Hepatocyte (in vitro differentiated cells): Measurements from ENCODE around the gene TRAPPC6A. TPM values are rescaled to one million over a fixed set of nuclear protein-coding genes. Genes with fewer than 3 reads are reported as not detected.

Source experiments
- DNase-seq: peaks from one replicate; pipeline ENCODE4 v3.0.0-alpha.2; 2016; ENCODE audit warnings: low spot score
- H2AFZ ChIP-seq: fragments of 200-600 bp; sonication (generic); 2 replicates; pipeline ENCODE4 v1.6.0; 2016; ENCODE audit warnings: antibody characterized with exemption, mild to moderate bottlenecking
- H3K27ac ChIP-seq: fragments of 200-600 bp; sonication (generic); 2 replicates; pipeline ENCODE4 v1.5.1; 2016; ENCODE audit warnings: mild to moderate bottlenecking
- H3K27me3 ChIP-seq: fragments of 200-600 bp; sonication (generic); 2 replicates; pipeline ENCODE4 v1.6.1; 2016
- H3K36me3 ChIP-seq: fragments of 200-600 bp; sonication (generic); replicated peaks from 2 replicates; pipeline ENCODE4 v1.5.1; 2016; ENCODE audit warnings: low read depth; ENCODE audit not compliant: insufficient read depth
- H3K4me1 ChIP-seq: fragments of 200-600 bp; sonication (generic); 2 replicates; pipeline ENCODE4 v1.5.1; 2016; ENCODE audit warnings: mild to moderate bottlenecking, moderate library complexity; ENCODE audit not compliant: insufficient read depth
- H3K4me2 ChIP-seq: fragments of 200-600 bp; sonication (generic); 2 replicates; pipeline ENCODE4 v1.6.0; 2016
- H3K4me3 ChIP-seq: fragments of 200-600 bp; sonication (generic); 2 replicates; pipeline ENCODE4 v1.5.1; 2016; ENCODE audit warnings: mild to moderate bottlenecking
- H3K79me2 ChIP-seq: fragments of 200-600 bp; sonication (generic); 2 replicates; pipeline ENCODE4 v1.6.0; 2017; ENCODE audit warnings: mild to moderate bottlenecking
- H3K9me2 ChIP-seq: fragments of 200-600 bp; sonication (generic); replicated peaks from 2 replicates; pipeline ENCODE4 v1.6.0; 2017; ENCODE audit warnings: mild to moderate bottlenecking; ENCODE audit not compliant: insufficient read depth
- H3K9me3 ChIP-seq: fragments of 200-600 bp; sonication (generic); 2 replicates; pipeline ENCODE4 v1.5.1; 2016; ENCODE audit warnings: low read depth, mild to moderate bottlenecking
- H4K20me1 ChIP-seq: fragments of 200-600 bp; sonication (generic); 2 replicates; pipeline ENCODE4 v1.6.0; 2016; ENCODE audit warnings: mild to moderate bottlenecking; ENCODE audit not compliant: insufficient read depth, poor library complexity, severe bottlenecking
- CTCF ChIP-seq: fragments of 200-600 bp; sonication (generic); IDR thresholded peaks from 2 replicates; pipeline ENCODE4 v1.5.1; 2016; ENCODE audit warnings: antibody characterized with exemption, mild to moderate bottlenecking; ENCODE audit not compliant: poor library complexity
- EZH2 ChIP-seq: fragments of 200-600 bp; sonication (generic); IDR thresholded peaks from 2 replicates; pipeline ENCODE4 v1.6.1; 2016; ENCODE audit warnings: antibody characterized with exemption, mild to moderate bottlenecking, borderline replicate concordance
- EZH2phosphoT487 ChIP-seq: fragments of 200-600 bp; sonication (generic); IDR thresholded peaks from one replicate; pipeline ENCODE4 v1.6.1; 2018; ENCODE audit warnings: antibody characterized with exemption, mild to moderate bottlenecking, low read depth, moderate library complexity; ENCODE audit not compliant: unreplicated experiment, severe bottlenecking
- WGBS: methylation state at CpG from one replicate; pipeline ENCODE4 v1.1.6; 2016; ENCODE audit warnings: low lambda C conversion rate; ENCODE audit errors: missing lambda C conversion rate; 5-methylcytosine and 5-hydroxymethylcytosine counted together
- polyA plus RNA-seq: library from polyadenylated mRNA; unstranded; fragments of >200 nt; fragmentation: Nextera tagmentation; extraction: Ambion mirVana; gene quantifications from 2 replicates; pipeline ENCODE4 v1.2.1, GENCODE V29; 2016
- total RNA-seq: library from RNA; depleted of rRNA; stranded (reverse); fragments of >200 nt; gene quantifications from 2 replicates; pipeline ENCODE4 v1.2.3, GENCODE V29; 2014

The TRAPPC6A gene
- total and polyA plus RNA-seq, 2 experiments from 2014 or later = 25.7 to 60.1 TPM

GRCh38 chr19:45217193-45217956, 39.3 kb upstream of the TRAPPC6A start:
- Histone ChIP-seq H3K4me3 (no peak overlapping the region), H3K9me3 (no peaks in the 10 kb centered on the region), H3K4me1 (peaks cover 8% of the 10 kb centered on the region), H3K4me2 (peak overlapping the region; percentile 78), H3K9me2 (no peaks in the 10 kb centered on the region), H3K36me3 (no peaks in the 10 kb centered on the region), H3K27ac (no peak overlapping the region), H2AFZ (no peak overlapping the region), H3K79me2 (no peaks in the 10 kb centered on the region), H4K20me1 (no peaks in the 10 kb centered on the region), H3K27me3 (peaks cover 79% of the 10 kb centered on the region)
- no peak for TF ChIP-seq CTCF
- peak; percentile 88 for TF ChIP-seq EZH2phosphoT487
- TF ChIP-seq EZH2 = peak; percentile 96
- DNase-seq = peak; percentile 30
- WGBS = 5% methylated on average over 29 of the region's 46 CpGs

- H3K4me3 ChIP-seq = no peak overlapping the region
- WGBS = 68% methylated on average over 6 of the region's 6 CpGs
- no peak overlapping the region for H3K27ac ChIP-seq
- H3K79me2 ChIP-seq = no peaks in the 10 kb centered on the region
- no peaks in the 10 kb centered on the region for H3K9me2 ChIP-seq
- DNase-seq = no peak
- no peaks in the 10 kb centered on the region for H3K9me3 ChIP-seq
- H3K36me3 ChIP-seq = no peaks in the 10 kb centered on the region
- peaks cover 74% of the 10 kb centered on the region for H3K27me3 ChIP-seq
- no peaks in the 10 kb centered on the region for H4K20me1 ChIP-seq
- no peak overlapping the region for H2AFZ ChIP-seq
- no peak for TF ChIP-seq EZH2phosphoT487
- peaks cover 8% of the 10 kb centered on the region for H3K4me1 ChIP-seq
- peak overlapping the region; percentile 78 for H3K4me2 ChIP-seq
Observed at GRCh38 chr19:45216667-45217066, 38.6 kb upstream of the TRAPPC6A start.

- no peaks in the 10 kb centered on the region for H3K79me2 ChIP-seq
- 13% methylated on average over 34 of the region's 35 CpGs for WGBS
- H3K9me2 ChIP-seq = no peaks in the 10 kb centered on the region
- no peak overlapping the region for H3K4me3 ChIP-seq
- peaks cover 68% of the 10 kb centered on the region for H3K27me3 ChIP-seq
- H2AFZ ChIP-seq = no peak overlapping the region
- H3K27ac ChIP-seq = no peak overlapping the region
- TF ChIP-seq CTCF (no peak), EZH2 (peak; percentile 91), EZH2phosphoT487 (no peak)
- H3K4me2 ChIP-seq = peak overlapping the region; percentile 59
- H3K36me3 ChIP-seq = no peaks in the 10 kb centered on the region
- peaks cover 8% of the 10 kb centered on the region for H3K4me1 ChIP-seq
- H4K20me1 ChIP-seq = no peaks in the 10 kb centered on the region
- H3K9me3 ChIP-seq = no peaks in the 10 kb centered on the region
- peak; percentile 27 for DNase-seq
Observed at GRCh38 chr19:45215391-45216191, 37.6 kb upstream of the TRAPPC6A start.

GRCh38 chr19:45213031-45213430, 35.0 kb upstream of the TRAPPC6A start:
- H3K4me2 ChIP-seq = no peak overlapping the region
- H3K4me1 ChIP-seq = peaks cover 8% of the 10 kb centered on the region
- TF ChIP-seq EZH2phosphoT487 = no peak
- no peak for TF ChIP-seq CTCF
- TF ChIP-seq EZH2 = no peak
- 89% methylated on average over 17 of the region's 23 CpGs for whole genome bisulfite sequencing
- H3K36me3 ChIP-seq = no peaks in the 10 kb centered on the region
- no peaks in the 10 kb centered on the region for H3K9me3 ChIP-seq
- no peaks in the 10 kb centered on the region for H4K20me1 ChIP-seq
- no peak overlapping the region for H2AFZ ChIP-seq
- no peak overlapping the region for H3K27ac ChIP-seq
- no peak overlapping the region for H3K4me3 ChIP-seq
- no peak for DNase-seq
- H3K27me3 ChIP-seq = peaks cover 43% of the 10 kb centered on the region
- H3K9me2 ChIP-seq = no peaks in the 10 kb centered on the region
- H3K79me2 ChIP-seq = no peaks in the 10 kb centered on the region
